Left forelimb (tissue), 1 donor: ENCODE results near the gene ACTL6A.

Source experiments
- DNase-seq: peaks from one replicate; pipeline ENCODE4 v3.0.0-alpha.2; 2018; ENCODE audit warnings: low spot score

Gene ACTL6A

GRCh38 chr3:179591313-179591712, 28.6 kb downstream of the ACTL6A start:
- DNase-seq: no peak

GRCh38 chr3:179599531-179599930, 36.8 kb downstream of the ACTL6A start:
- DNase-seq: no peak

- no peak for DNase-seq
These were observed 40.6 kb downstream of the ACTL6A start for GRCh38 chr3:179603321-179603720.

GRCh38 chr3:179603831-179604230, 41.1 kb downstream of the ACTL6A start:
- no peak for DNase-seq

- DNase-seq: peak; percentile 94
These were observed 41.8 kb downstream of the ACTL6A start, which contains the start of the genes MRPL47 and NDUFB5 for GRCh38 chr3:179604321-179605078. MRPL47 (minus strand) TSS chr3:179604638; CDS start chr3:179604624, 14 bp downstream. NDUFB5 (plus strand) TSS chr3:179604794; CDS start chr3:179604816, 22 bp downstream.

- DNase-seq: no peak
These were observed 43.9 kb downstream of the ACTL6A start for GRCh38 chr3:179606534-179607085.

- no peak for DNase-seq
These were observed 46.4 kb downstream of the ACTL6A start for GRCh38 chr3:179608931-179609720.

- DNase-seq: no peak
These were observed 47.3 kb downstream of the ACTL6A start for GRCh38 chr3:179610066-179610465.

GRCh38 chr3:179613807-179614206, 51.1 kb downstream of the ACTL6A start:
- DNase-seq: no peak

GRCh38 chr3:179615458-179616173, 52.9 kb downstream of the ACTL6A start:
- no peak for DNase-seq

- no peak for DNase-seq
These were observed 59.3 kb downstream of the ACTL6A start for GRCh38 chr3:179622023-179622422.

GRCh38 chr3:179624451-179624850, 61.7 kb downstream of the ACTL6A start:
- DNase-seq: no peak

- DNase-seq: no peak
These were observed 68.2 kb downstream of the ACTL6A start for GRCh38 chr3:179630753-179631451.
